HG03103 (cell line): ENCODE measurements around the gene STK33.
A peak's percentile ranks its signal among the peaks of the same experiment; 100 is the strongest.
"Not testable (repeated sequence)": the region's sequence is repeated elsewhere in the genome, so short reads cannot be mapped to it uniquely, and the experiment has no call there.

Experiments used
- ATAC-seq: cut with Tn5 transposase; IDR thresholded peaks from one replicate; pipeline ENCODE4 v1.9.1; 2021; ENCODE audit warnings: low read depth; ENCODE audit not compliant: unreplicated experiment

STK33 gene

DNA sequence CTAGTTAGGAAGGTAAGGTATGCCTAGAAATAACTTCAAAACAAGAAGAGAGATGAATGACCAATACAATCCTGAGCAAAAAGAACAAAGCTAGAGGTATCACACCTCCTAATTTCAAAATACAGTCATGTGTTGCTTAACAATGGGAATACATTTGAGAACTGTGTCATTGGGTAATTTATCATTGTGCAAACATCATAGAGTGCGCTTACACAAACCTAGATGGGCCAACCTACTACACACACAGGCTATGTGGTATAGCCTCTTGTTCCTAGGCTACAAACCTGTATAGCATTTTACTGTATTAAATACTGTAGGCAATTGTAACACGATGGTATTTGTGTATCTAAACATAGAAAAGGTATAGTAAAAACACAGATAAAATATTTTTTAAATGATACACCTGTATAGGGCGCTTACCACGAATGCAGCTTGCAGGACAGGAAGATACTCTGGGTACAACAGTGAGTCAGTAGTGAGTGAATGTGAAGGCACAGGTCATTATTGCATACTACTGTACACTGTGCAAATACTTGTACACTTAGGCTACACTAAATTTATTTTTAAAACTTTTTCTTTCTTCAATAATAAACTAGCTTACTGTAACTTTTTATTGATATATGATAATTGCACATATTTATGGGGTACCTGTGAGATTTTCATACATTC lies 48.2 kb downstream of the STK33 start:
- ATAC-seq = no peak

DNA sequence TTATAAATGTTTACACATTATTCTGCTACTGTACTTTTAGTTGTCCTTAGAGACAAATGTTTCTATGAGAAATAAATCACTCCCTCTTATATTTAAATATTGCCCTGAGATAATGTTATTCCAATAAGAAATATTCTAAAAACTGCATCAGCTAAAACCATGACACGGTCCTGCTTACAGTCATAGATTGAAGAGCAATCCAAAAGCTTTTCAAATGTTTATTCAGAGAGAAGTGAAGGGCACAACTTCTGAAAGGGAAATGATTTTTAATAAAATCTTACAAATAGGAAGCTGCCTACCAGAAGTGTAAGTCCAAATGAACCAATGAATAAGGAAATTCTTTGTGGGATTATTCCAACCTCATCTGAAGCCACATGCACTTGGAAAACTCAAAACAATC lies 49.2 kb downstream of the STK33 start:
- ATAC-seq = no peak

DNA sequence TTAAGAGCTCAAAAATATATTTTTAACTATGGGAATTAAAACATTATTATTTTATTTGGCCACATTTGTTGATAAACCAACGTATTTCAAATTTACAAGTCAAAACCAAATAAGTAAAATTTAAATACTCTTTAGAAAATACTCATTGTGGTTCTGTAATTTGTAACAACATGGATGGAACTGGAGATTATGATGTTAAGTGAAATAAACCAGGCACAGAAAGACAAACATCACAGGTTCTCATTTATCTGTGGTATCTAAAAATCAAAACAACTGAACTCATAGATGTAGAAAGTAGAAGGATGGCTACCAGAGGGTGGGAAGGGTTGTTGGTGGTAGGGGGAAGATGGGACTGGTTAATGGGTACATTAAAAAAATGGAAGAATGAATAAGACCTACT lies 50.8 kb downstream of the STK33 start:
- ATAC-seq = no peak

DNA sequence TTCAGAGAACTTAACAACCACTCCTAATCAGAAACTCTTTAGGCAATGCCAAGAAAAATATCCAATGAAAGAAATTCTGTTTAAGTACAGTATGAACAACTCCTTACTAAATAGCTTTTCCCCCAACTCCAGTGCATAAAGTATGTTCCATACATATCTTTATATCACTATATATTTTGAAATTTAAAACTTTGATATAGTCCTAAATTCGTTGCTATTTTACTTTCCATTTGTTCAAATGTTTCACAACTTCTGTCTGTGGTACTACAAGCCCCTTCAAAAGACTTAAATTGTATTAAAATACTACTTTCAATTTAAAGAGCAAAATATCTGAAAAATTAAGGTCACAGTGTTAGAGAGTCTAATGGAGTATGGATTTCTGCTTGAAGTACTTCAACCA lies 52.6 kb downstream of the STK33 start:
- ATAC-seq = no peak

DNA sequence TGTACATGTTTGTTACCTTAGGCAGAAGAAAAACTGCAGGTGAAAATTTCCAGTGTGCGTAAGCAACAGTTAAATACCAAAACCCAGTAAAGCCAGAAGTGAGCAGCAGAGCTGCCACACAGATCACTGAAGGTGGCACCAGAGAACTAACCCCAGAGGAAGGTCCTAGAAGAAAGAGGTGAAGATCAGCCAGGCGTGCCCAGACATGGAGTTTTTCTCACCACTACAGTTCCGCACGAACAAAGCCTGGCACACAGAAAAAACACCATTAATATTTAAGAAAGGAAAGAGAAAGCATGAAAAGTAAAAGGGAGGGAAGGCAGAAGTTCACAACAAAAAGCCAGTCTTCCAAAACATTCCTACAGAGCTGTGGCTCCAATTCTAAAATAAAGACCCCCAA lies 60.7 kb downstream of the STK33 start:
- ATAC-seq = peak; percentile 47

DNA sequence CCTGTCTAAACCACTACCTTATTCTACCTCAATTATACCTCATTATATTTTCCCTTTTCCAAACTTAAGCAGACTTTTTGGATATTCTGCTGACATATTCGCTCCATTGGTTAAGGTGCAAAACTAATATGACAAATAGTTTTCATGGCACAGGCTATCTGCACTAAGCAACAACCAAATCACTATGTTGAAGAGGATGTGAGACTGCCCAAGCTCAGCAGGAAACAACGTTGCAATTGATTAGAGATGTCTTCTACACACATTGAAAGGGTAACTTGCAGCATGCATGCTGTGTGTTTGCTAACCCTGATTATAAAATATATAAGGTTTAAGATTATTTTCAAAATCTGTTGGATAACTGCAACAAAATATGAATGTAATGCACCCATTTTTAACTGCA lies 61.6 kb downstream of the STK33 start:
- ATAC-seq = peak; percentile 68

DNA sequence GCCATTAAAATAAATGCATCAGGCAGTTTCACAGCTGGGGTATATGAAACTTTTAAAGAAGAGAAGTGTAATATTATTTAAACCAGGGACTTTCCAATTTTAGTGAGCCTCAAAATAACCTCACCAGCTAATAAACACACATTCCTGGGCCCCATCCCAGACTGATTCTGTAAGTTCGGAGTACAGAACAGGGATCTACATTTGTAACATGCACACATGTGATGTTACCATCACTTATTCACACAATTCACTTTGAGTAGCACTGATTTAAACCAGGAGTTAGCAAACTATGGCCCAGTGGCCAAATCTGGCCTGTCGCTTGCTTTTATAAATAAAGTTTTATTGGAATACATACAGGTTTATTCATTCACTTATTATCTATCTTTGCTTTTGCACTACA lies 62.0 kb downstream of the STK33 start:
- no peak for ATAC-seq

DNA sequence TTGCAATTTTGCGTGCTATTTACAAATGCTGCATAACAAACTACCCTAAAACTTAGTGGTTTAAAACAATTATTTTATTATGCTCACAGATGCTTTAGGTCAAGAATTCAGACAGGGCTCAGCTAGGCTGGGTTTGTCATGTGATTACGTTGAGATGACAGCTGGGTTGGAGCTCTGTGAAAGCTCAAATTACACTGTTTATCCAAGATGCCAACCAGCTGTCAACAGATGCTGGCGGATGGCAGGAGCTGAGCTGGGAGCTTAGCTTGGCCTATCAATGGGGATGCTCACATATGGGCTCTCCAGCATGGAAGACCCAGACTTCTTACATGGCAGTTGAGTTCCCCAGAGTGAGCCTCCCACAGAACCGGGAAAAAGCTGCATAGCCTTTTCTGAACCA lies 62.7 kb downstream of the STK33 start:
- ATAC-seq = no peak

DNA sequence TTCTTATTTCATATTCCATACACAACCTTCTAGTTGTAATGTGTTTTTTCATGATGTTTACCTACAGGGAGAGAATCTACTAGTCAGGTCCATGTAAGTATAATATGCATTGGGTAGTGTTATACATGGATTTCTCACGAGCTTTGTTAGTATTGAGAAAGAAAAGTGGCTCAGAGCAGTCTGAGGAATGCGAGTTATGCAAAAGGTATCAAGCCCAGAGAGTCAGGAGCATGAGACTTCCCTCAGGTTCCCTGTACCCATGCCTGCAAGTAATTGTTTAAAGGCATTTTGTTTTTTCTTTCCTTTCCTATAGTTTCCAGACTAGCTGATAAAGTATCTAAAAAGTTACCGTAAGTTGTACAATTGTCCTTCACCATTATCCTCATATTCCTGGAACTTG lies 66.1 kb downstream of the STK33 start:
- ATAC-seq = no peak

DNA sequence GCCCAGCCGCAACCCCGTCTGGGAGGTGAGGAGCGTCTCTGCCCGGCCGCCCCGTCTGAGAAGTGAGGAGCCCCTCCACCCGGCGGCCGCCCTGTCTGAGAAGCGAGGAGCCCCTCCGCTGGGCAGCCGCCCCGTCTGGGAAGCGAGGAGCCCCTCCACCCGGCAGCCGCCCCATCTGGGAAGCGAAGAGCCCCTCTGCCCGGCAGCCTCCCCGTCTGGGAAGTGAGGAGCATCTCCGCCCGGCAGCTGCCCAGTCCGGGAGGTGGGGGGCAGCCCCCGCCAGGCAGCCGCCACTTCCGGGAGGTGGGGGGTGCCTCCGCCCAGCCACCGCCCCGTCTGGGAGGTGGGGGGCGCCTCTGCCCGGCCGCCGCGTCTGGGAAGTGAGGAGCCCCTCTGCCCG lies 70.6 kb downstream of the STK33 start:
- ATAC-seq = no peak

DNA sequence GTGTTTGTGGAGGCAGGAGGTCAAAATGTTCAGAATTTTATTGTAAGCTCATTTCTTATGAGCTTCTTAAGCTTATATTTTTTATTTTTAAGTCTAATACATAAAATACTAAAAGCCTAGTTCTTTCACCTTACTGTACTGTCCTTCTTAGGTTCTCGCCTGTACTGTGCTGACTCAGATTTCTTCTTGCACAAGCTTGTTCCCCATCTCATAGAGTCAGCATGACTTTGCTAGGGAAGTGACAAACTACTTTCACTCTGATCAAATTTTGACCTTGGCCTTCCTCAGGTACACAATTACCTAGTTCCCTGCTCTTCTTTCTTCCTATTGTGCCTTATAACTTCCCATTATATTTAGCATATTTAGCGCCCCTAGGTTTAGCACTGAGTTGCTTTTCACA lies 81.5 kb downstream of the STK33 start:
- ATAC-seq = no peak

DNA sequence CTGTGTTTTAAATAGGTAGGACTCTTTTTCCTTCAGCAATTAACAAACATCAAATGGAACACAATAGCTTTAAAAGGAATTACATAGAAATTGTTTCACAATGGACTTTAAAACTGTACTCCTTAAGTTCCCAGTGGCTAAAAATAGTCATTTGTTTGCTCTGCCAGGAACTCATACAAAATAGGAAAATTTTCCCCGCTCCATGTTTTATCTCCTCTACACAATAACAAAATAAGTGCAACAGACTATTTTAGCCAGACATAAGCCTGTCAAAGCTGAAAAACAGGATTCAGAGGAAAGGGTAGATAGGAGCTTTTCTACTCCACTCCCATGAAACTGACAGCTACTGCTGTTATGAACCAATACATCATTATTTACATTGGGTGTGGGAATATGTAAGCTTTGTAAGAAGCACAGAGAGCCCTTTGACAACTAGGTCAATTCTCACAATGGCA lies 90.1 kb downstream of the STK33 start:
- ATAC-seq = no peak

DNA sequence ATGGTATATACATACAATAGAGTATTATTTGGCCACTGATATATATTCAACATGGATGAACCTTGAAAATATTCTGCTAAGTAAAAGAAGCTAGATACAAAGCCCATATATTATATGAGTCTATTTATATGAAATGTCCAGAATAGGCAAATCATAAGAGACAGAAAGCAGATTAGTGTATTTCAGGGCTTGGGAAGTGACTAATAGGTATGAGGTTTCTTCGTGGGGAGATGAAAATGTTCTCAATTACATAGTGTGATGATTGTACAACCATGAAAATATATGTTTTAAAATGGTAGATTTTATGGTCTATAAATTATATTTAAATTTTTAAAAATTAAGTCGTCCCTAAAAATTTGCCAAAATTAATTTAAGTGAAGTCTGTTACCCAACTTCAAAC lies 92.2 kb downstream of the STK33 start:
- no peak for ATAC-seq

DNA sequence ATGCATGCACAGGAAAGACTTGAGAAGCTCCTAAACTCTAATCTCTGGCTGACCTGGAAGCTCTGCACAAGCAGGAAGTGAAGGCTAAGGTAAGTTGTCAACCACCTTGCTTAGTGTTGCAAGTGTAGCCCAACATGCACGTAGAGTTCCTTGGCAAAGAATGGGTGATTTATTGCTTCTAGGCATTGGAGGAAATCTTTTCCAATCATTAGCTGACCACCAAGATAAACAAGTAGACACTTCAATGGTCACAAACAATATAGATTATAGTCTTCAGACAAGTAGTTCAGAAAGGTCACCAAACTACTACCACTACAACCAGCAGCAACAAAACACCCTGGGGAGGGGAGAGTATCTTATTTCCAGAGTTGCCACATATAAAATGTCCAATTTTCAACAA lies 105.6 kb downstream of the STK33 start:
- ATAC-seq = no peak

DNA sequence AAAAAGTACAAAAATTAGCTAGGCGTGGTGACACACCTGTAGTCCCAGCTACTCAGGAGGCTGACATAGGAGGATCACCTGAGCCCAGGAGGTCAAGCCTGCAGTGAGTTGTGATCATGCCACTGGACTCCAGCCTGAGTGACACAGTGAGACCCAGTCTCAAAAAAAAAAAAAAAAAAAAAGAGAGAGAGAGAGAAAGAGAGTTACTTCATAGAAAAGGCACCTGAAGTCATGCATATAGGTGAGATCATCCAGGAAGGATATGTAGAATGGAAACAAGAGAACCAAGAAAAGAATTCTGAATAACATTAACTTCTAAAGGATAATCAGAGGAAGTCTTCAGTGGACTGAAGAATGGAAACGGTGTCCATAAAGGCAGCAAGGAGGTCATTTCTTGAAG lies 106.8 kb downstream of the STK33 start:
- no peak for ATAC-seq

DNA sequence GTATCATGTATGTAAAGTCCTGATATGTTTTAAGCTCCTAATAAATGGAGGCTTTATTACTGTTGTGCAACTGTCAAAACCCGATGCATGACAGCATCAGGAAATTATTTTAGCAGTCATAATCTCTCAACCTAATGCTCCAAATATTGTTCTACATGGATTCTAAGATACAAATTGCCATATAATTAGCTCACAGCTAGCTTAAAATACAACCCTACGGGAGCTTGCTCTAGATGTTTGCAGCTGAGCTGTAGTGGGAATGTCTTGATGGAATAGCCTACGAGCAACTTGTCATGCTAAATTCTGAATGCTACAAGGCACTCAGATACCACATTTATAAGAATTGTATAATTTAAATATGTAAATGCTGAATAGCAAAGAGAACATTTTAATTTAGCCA lies 109.8 kb downstream of the STK33 start:
- ATAC-seq = no peak

DNA sequence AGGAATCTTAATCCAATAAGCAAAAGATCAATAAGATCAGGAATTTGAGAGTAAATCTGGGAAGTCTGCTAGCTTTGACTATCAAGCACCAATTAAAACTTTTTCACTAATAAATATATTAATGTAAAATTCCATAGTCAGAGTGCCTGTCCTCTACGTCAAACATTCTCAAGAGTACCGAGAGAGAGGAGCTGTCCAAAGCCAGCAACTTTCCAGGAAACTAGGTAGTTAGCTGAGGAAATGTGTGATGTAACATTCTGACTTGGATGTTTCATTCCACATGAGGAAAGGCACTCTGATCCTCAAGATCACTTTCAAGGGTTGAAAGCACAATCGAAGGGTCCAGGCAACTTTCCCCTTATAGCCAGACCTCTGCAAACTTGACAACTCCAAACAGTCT lies 113.2 kb downstream of the STK33 start:
- no peak for ATAC-seq

DNA sequence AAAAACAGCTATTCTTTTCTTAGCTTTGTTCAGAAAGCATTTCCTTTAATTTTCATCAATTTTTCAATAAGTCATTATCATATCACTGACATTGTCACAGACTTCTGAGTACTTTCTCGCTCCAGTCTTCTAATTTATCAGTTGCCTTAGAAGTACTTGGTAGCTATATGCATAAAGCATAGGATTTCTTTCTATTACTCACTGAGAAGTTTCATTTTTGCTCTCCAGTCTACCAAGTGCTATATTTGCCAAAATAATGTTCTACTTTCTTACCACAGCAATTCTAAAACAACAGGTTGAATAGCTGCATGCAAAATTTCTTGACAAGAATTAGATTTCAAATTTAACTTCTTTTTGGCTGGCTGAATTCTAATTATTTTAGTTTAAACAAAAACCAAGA lies 116.3 kb downstream of the STK33 start:
- peak; percentile 77 for ATAC-seq

DNA sequence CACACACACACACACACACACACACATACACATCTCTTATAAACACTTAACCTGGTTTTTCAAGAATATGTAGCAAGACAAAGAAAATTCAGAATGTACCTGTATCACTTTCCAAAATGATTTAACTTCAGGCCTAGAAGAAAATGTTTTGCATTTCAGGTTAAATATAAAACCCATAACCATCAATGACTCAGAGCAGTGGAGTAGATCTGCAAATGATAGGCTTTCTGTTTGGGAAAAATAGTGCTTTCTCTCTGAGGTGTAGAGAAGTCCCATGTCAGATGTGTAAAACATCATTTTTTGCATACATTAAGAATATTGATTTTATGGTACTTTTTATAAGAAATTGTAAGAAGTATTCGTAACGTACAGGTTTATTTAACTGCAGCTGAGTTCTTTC lies 116.9 kb downstream of the STK33 start:
- ATAC-seq = no peak

DNA sequence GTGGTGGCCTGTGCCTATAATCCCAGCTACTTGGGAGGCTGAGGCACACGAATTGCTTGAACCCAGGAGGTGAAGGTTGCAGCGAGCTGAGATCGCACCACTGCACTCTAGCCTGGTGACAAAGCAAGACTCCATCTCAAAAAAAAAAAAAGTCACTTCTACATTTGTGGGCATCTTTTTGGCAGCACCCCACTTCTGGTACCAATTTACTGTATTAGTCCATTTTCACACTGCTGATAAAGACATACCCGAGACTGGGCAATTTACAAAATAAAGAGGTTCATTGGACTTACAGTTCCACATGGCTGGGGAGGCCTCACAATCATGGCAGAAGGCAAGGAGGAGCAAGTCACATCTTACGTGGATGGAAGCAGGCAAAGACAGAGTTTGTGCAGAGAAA lies 126.2 kb downstream of the STK33 start:
- not testable (repeated sequence) for ATAC-seq

DNA sequence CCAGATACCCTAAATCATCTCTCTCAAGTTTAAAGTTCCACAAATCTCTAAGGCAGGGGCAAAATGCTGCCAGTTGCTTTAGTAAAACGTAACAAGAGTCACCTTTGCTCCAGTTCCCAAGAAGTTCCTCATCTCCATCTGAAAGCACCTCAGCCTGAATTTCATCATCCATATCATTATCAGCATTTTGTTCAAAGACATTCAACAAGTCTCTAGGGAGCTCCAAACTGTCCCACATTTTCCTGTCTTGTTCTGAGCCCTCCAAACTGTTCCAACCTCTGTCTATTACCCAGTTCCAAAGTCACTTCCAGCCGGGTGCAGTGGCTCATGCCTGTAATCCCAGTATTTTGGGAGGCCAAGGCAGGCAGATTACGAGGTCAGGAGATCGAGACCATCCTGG lies 126.7 kb downstream of the STK33 start:
- ATAC-seq = not testable (repeated sequence)

DNA sequence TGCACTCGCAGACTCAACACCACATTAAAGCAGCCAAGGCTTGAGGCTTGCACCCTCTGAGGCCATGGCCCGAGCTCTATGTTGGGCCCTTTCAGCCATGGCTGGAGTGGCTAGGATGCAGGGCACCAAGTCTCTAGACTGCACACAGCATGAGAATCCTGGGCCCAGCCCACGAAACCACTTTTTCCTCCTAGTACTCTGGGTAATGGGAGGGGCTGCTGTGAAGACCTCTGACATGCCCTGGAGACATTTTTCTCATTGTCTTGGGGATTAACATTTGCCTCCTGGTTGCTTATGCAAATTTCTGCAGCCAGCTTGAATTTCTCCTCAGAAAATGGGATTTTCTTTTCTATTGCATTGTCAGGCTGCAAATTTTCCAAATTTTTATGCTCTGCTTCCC lies 127.1 kb downstream of the STK33 start:
- not testable (repeated sequence) for ATAC-seq
